GM12892 (cell line): ENCODE results near the gene AP2A2.

ENCODE experiments used
- POLR2A ChIP-seq: IDR thresholded peaks from 2 replicates; pipeline ENCODE4 v1.6.1; 2011; ENCODE audit warnings: low read depth, low read length, control low read depth
- POLR2AphosphoS5 ChIP-seq: IDR thresholded peaks from 2 replicates; pipeline ENCODE4 v1.6.1; 2011; ENCODE audit warnings: low read depth, low read length, control low read depth
- TAF1 ChIP-seq: IDR thresholded peaks from 2 replicates; pipeline ENCODE4 v1.6.1; 2011; ENCODE audit warnings: low read depth, mild to moderate bottlenecking, control low read depth, low read length, borderline replicate concordance

GRCh38 chr11:909406-909805 is 16.3 kb upstream of the AP2A2 start:
- TF ChIP-seq POLR2AphosphoS5 (no peak), TAF1 (no peak), POLR2A (no peak)
